Esophagus muscularis mucosa (tissue), 4 donors: ENCODE results near the gene DDX4. TPM values are rescaled to one million over a fixed set of nuclear protein-coding genes. Genes with fewer than 3 reads are reported as not detected.
"Not testable (repeated sequence)": the region's sequence is repeated elsewhere in the genome, so short reads cannot be mapped to it uniquely, and the experiment has no call there.

Experiments used
- DNase-seq: peaks from one replicate; pipeline ENCODE4 v3.0.0-alpha.2; 2017; ENCODE audit errors: extremely low spot score
- H3K27ac ChIP-seq, 4 donors: fragments of 200-600 bp; sonication (generic); replicated peaks in 1 of 4; 1 replicate in 3 of 4; 2 replicates in 1 of 4; pipeline ENCODE4 v1.5.1; 2016 to 2019; ENCODE audit warnings: mild to moderate bottlenecking in 1 of 4
- H3K27me3 ChIP-seq, 4 donors: fragments of 200-600 bp; sonication (generic); one replicate each; pipeline versions ENCODE4 v1.5.1 to v1.6.0; 2016 to 2019
- H3K36me3 ChIP-seq, 4 donors: fragments of 200-600 bp; sonication (generic); one replicate each; pipeline ENCODE4 v1.5.1; 2016 to 2019
- H3K4me1 ChIP-seq, 4 donors: fragments of 200-600 bp; sonication (generic); one replicate each; pipeline ENCODE4 v1.5.1; 2016 to 2019
- H3K4me3 ChIP-seq, 4 donors: fragments of 200-600 bp; sonication (generic); 1 replicate in 2 of 4; 2 replicates in 2 of 4; pipeline ENCODE4 v1.5.1; 2016 to 2019; ENCODE audit warnings: mild to moderate bottlenecking in 4 of 4, moderate library complexity in 1 of 4
- H3K9me3 ChIP-seq, 4 donors: fragments of 200-600 bp; sonication (generic); 1 replicate in 3 of 4; 2 replicates in 1 of 4; pipeline ENCODE4 v1.5.1; 2016 to 2019
- EP300 ChIP-seq: sonication (generic); formaldehyde crosslinking; IDR thresholded peaks from one replicate; pipeline ENCODE4 v1.6.1; 2017; ENCODE audit warnings: antibody characterized with exemption
- POLR2A ChIP-seq: fragments of 450-650 bp; IDR thresholded peaks from one replicate; pipeline ENCODE4 v1.6.1; 2017; ENCODE audit warnings: antibody characterized with exemption, moderate library complexity, mild to moderate bottlenecking, low read depth
- POLR2AphosphoS5 ChIP-seq, 2 donors: sonication (generic); formaldehyde crosslinking; IDR thresholded peaks; one replicate each; pipeline ENCODE4 v1.6.1; 2017; ENCODE audit warnings: antibody characterized with exemption in 2 of 2
- WGBS: methylation state at CpG from one replicate; pipeline ENCODE4 v1.1.5; 2018; 5-methylcytosine and 5-hydroxymethylcytosine counted together
- intact Hi-C: fragments of 100-400 bp; cut with DNase I; formaldehyde crosslinking; loops from one replicate; pipeline ENCODE4 v1.15.1; 2023
- total RNA-seq, 4 donors: library from RNA; depleted of rRNA; stranded (reverse); fragments of >200 nt; gene quantifications; one replicate each; pipeline versions ENCODE4 v1.1.0 to v1.2.1, GENCODE V29; 2016
- TF ChIP-seq, protein P1 (sequence below), 3 experiments: fragments of 200-600 bp in 2 of 3; fragments of 450-650 bp in 1 of 3; sonication (generic) in 2 of 3; IDR thresholded peaks; one replicate each; pipeline ENCODE4 v1.5.1; 2017 to 2019; ENCODE audit warnings: antibody characterized with exemption in 3 of 3, mild to moderate bottlenecking in 2 of 3, moderate library complexity in 1 of 3

Gene DDX4
- total RNA-seq, 4 donors from 2014 or later = not detected

DNA sequence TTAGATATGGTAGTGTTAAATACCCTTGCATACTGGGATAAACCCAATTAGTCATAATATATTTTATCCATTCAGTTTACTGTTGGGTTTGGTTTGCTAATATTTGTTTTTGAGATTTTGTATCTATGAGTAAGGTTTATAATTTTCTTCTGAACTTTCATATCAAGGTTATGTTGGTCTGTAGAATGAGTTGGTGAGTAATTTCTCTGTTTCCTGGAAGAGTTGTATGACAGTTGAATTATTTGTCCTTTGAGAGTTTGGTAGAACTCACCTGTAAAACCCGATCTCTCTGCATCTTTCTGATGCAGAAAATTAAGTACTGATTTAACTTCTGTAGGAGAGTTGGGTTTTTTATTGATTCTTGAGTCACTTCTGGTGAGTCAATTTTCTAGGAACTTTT, 20.4 kb downstream of the DDX4 start:
- no peaks in the 10 kb centered on the region for H3K4me1 ChIP-seq
- intact Hi-C loops = no loop called here
- no peak overlapping the region for H3K27ac ChIP-seq
- no peaks in the 10 kb centered on the region for H3K36me3 ChIP-seq
- no peak for TF ChIP-seq EP300
- TF ChIP-seq POLR2A = no peak
- TF ChIP-seq, protein P1, sequence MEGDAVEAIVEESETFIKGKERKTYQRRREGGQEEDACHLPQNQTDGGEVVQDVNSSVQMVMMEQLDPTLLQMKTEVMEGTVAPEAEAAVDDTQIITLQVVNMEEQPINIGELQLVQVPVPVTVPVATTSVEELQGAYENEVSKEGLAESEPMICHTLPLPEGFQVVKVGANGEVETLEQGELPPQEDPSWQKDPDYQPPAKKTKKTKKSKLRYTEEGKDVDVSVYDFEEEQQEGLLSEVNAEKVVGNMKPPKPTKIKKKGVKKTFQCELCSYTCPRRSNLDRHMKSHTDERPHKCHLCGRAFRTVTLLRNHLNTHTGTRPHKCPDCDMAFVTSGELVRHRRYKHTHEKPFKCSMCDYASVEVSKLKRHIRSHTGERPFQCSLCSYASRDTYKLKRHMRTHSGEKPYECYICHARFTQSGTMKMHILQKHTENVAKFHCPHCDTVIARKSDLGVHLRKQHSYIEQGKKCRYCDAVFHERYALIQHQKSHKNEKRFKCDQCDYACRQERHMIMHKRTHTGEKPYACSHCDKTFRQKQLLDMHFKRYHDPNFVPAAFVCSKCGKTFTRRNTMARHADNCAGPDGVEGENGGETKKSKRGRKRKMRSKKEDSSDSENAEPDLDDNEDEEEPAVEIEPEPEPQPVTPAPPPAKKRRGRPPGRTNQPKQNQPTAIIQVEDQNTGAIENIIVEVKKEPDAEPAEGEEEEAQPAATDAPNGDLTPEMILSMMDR (IDR thresholded peaks at IDR 0.05) = no peak
- no peak for TF ChIP-seq POLR2AphosphoS5 (IDR thresholded peaks at IDR 0.05)
- H3K9me3 ChIP-seq = no peaks in the 10 kb centered on the region
- peaks cover 0 to 4% (median 0%) of the 10 kb centered on the region in 4 donors for H3K27me3 ChIP-seq
- whole genome bisulfite sequencing = 81% methylated on average over 1 of the region's 1 CpG
- DNase-seq = no peak
- H3K4me3 ChIP-seq = no peak overlapping the region

DNA sequence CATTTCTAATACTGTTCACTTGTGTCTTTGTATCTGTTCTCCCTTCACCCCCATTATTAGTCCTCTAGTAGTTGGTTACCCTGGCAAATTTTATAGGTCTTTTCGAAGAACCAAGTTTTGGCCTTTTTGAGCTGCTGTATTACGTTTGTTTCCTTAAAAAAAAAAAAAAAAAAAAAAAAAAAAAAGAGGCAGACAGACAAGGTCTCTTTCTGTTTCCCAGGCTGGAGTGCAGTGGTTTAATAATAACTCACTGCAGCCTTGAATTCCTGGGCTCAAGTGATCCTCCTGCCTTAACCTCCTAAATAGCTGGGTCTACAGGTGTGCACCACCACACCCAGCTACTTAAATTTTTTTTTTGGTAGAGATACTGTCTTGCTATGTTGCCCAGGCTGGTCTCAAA, 20.9 kb downstream of the DDX4 start:
- WGBS = 75% methylated on average over 2 of the region's 2 CpGs

DNA sequence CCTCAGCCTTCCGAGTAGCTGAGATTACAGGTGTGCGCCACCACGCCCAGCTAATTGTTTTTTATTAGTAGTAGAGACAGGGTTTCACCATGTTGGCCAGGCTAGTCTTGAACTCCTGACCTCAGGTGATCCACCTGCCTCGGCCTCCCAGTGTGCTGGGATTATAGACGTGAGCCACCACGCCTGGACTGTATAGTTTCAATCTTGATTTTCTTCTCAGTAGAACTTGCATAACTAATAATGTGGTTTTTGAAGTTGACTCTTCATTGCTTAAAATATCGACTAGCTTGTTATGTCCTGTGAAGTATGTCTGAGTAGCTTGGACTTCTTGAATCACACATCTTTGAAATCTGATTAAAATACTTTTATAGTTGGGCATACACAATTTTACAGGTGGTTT, 23.9 kb downstream of the DDX4 start:
- H3K27ac ChIP-seq, H3K36me3 ChIP-seq, H3K27me3 ChIP-seq, H3K4me3 ChIP-seq, H3K9me3 ChIP-seq, intact Hi-C loops, DNase-seq, H3K4me1 ChIP-seq: not testable (repeated sequence)
- 93% methylated on average over 7 of the region's 7 CpGs for WGBS

More for the DNA sequence above, 20.9 kb downstream of the DDX4 start:
- H3K4me3 ChIP-seq = no peak overlapping the region
- H3K27ac ChIP-seq = no peak overlapping the region
- peaks cover 0 to 4% (median 0%) of the 10 kb centered on the region in 4 donors for H3K27me3 ChIP-seq
- no peaks in the 10 kb centered on the region for H3K9me3 ChIP-seq
- no peak for DNase-seq
- TF ChIP-seq EP300 = no peak
- TF ChIP-seq POLR2AphosphoS5 (IDR thresholded peaks at IDR 0.05) = no peak
- TF ChIP-seq POLR2A = no peak
- TF ChIP-seq, protein P1 (IDR thresholded peaks at IDR 0.05) = no peak
- H3K36me3 ChIP-seq = no peaks in the 10 kb centered on the region
- intact Hi-C loops = no loop called here
- no peaks in the 10 kb centered on the region for H3K4me1 ChIP-seq

DNA sequence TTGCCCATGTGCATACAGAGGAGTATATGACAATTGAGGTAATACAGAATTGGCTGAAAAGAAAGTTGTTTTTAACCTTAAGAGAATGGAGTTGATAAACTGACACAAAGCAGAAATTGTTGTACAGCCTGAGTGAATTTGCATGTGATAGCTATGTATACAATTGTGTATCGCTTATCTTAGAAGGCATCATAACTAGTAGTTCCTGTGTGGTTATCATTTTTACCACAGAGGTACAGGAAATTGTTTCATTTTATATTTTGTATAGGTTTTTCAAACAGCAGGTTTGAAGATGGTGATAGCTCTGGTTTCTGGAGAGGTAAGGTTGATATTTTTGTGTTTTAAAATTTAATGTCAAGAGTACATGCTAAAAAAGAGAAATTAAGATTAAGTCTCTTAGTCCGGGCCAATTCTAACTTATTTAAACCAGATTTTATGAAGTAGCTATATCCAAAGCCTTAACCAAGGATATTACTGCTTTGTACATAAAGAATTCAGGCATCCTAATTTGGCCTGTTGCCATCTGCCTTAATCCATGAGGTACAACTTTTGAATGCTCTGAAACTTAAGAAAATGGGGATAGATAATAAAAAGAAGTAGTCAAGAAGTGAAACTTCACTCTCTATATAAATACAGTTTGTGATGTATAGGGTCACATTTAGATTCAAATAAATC, 26.0 kb downstream of the DDX4 start:
- DNase-seq = no peak
- no peaks in the 10 kb centered on the region for H3K9me3 ChIP-seq
- 88% methylated on average over 2 of the region's 2 CpGs for WGBS
- no peaks in the 10 kb centered on the region for H3K4me1 ChIP-seq
- no peak overlapping the region for H3K4me3 ChIP-seq
- H3K27me3 ChIP-seq = peaks cover 0 to 4% (median 0%) of the 10 kb centered on the region in 4 donors
- TF ChIP-seq, protein P1 (IDR thresholded peaks at IDR 0.05) = no peak
- TF ChIP-seq EP300 = no peak
- no peak for TF ChIP-seq POLR2A
- no peak for TF ChIP-seq POLR2AphosphoS5 (IDR thresholded peaks at IDR 0.05)
- H3K36me3 ChIP-seq = no peaks in the 10 kb centered on the region
- no peak overlapping the region for H3K27ac ChIP-seq
- intact Hi-C loops = no loop called here

DNA sequence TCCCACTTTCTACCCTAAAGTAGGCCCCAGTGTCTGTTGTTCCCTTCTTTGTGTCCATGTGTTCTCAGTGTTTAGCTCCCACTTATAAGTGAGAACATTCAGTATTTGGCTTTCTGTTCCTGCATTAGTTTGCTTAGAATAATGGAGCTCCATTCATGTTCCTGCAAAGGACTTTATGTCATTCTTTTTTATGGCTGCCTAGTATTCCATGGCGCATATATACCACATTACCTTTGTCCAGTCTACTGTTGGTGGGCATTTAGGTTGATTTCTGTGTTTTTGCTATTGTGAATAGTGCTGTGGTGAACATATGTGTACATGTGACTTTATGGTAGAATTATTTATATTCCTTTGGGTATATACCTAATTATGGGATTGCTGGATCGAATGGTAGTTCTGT, 30.4 kb downstream of the DDX4 start:
- H3K27ac ChIP-seq = no peak overlapping the region
- DNase-seq = no peak
- no peak overlapping the region for H3K4me3 ChIP-seq
- no peaks in the 10 kb centered on the region for H3K27me3 ChIP-seq
- 91% methylated on average over 2 of the region's 2 CpGs for WGBS
- no peaks in the 10 kb centered on the region for H3K4me1 ChIP-seq
- H3K9me3 ChIP-seq = peaks cover 0 to 6% (median 0%) of the 10 kb centered on the region in 4 donors
- H3K36me3 ChIP-seq = no peaks in the 10 kb centered on the region
- TF ChIP-seq POLR2A (no peak), EP300 (no peak), POLR2AphosphoS5 (IDR thresholded peaks at IDR 0.05) (no peak)
- TF ChIP-seq, protein P1 (IDR thresholded peaks at IDR 0.05) = no peak
- intact Hi-C loops = no loop called here
